Stimulated activated CD4-positive, alpha-beta T cell treated with anti-CD3 and anti-CD28 coated beads, Interleukin-4, amount 100 ng/mL, for 1 hour (primary cell): ENCODE results near the gene RWDD1.
"Not testable (repeated sequence)": the region's sequence is repeated elsewhere in the genome, so short reads cannot be mapped to it uniquely, and the experiment has no call there.

Source experiments
- DNase-seq: peaks from one replicate; pipeline ENCODE4 v3.0.0-alpha.2; 2020

Gene RWDD1

DNA sequence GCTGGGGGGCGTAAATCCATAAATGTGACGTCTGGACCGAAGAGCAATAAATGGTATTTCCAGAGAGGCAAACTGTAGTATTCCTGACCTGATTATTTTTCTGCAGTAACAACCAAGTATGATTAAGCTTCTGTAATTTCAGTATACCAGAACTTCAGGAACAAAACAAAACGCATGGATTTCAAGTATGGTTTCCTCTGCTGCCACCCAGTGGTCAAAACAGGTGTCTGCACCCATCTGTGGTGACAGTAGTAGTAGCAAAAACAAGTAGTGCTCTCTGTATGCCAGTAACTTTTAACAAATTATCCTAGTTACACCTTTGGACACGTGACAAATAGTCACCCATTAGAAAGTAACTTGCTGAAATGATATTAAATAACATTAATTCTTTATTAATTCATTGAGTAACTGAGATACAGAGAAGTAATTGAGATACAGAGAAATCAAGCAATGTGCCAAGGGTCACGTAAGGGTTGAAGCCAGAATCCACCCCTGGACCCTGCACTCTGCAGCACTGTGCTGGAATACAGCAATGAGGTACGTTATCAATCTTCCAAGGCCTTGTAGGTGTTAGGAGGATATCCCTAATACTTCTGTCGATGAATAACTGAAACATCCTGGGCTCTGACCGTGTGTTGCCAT, 9.8 kb upstream of the RWDD1 start:
- DNase-seq, result peak; percentile 62

DNA sequence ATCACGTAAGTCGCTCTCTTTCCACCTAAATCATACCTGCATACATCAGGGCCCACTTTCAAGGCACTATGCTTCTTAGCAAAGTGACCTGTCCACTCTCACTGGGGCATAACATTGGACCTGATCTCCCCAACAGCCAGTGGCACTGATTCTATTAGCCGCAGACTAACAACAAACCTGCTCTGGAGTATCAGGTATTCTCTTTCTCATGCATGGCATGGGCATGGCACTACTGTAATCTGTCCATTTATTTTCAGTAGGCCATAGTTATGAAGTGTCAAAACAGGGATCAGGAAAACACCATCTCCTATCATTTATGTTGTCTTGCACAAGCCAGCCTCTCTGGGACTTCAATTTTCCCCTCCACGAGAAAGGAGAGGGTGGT, 9.3 kb upstream of the RWDD1 start:
- no peak for DNase-seq

DNA sequence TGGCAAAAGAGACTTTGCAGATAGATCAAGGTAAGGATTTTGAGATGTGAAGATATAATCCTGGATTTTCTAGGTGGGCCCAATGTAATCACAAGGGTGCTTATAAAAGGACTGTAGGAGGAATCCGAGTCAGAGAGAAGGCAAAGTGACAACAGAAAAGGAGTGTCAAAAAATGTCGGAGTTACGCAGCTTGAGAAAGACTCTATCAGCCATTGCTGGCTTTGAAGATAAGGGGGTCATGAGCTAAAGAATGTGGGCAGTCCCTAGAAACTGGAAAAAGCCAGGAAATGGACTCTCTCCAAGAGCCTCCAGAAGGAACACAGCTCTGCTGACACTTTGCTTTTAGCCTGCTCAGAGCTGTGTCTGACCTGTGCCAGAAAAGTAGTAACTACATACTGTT, 8.7 kb upstream of the RWDD1 start:
- DNase-seq, result no peak

DNA sequence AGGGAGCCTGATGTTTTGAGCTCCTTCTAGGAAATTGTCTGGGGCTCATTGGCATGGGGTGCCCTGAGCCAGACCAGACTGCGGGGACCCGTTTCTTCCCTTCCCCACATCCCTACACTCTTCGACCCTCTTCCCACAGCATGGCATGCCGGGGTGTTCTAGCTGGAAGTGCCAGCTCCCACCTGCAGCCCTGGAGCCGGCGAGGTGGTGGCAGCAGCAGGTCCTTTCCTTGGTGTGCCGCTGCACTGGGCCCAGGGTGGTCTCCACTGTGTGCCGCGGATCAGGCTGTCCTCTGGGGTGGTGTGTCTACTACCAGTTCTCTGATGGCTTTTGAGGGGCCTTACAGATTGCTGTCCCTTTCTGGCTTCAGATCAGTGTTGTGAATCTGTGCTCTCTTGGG, 7.5 kb upstream of the RWDD1 start:
- no peak for DNase-seq

DNA sequence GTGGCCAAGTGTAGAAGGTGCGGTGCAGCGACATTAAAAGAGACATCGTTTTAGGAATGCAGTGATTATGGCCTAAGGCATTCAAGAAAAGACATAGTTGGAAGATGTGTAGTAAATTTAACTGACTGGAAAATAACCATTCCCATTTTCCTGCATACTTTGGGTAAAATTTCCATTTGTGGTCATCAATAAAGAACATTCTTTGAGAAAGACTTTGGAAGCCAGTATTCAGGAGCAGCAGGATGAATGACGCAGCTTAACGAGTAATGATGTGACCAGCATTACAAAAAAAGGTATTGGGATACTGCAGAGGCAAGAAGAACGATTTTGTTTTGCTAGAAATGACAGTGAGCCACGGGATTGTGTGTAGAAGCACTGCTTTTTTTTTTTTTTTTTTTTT, 7.0 kb upstream of the RWDD1 start:
- no peak for DNase-seq

DNA sequence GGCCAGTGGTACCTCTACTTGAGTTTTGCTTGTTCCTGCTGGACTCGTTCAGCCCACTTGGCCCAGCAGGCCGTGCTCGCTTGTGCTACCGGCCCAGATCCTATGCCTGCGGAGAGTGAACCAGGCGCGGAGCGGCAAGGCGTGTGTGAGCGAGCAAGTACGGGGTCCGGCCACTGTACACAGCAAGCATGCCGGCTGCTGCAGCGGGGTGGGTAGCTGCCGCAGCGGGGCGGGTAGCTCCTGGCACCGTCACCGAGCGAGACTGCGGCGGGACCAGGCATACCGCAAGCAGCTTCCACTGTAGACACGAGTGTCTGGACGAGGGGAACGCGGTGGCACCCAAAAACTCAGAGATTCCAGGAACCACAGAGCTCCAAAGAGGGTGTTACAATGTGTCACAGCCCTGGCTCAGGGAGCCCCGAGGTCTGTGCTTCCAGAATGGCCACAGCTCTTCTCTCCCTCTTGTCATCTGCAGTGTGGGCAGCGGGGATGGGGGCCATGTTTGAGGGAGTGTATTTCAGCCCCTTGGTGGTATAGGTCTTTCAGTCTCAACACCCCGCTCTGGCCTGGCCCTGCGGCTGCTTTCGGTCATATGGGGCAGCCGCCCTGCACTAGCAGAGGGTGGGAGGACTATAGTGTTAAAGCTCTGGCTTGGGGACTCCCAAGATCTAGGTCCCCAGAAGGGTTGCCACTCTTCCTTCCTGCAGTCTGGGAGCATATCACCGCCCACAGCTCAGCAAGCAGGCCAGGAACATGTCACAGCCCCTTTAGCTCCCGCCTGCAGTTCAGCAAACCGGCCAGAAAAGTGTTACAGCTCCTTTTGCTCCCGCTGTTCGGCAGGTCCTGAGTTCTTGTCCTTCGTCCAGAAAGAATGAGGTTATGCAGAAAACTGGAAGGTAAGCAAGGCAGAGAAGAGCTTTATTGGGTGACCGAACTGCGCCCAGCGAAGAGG, 6.1 kb upstream of the RWDD1 start:
- peak; percentile 11 for DNase-seq

DNA sequence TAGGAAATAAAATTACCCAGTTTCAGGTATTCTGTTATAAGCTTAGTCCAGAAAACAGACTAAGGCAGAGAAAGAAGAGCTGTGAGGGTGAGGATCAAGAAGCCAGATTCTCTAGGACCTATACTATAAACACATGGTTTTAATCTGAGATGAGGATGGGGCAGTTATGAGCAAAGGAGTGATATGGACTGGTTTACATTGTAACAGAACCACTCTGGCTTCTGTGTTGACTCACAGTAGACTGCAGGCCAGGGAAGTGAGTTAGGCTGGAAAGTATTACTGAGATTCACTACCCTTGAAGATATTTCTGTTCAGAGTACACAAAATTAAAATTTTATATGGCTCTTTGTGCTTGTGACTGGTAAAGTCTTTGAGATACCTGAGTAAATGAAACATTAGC, 3.2 kb upstream of the RWDD1 start:
- DNase-seq, result no peak

DNA sequence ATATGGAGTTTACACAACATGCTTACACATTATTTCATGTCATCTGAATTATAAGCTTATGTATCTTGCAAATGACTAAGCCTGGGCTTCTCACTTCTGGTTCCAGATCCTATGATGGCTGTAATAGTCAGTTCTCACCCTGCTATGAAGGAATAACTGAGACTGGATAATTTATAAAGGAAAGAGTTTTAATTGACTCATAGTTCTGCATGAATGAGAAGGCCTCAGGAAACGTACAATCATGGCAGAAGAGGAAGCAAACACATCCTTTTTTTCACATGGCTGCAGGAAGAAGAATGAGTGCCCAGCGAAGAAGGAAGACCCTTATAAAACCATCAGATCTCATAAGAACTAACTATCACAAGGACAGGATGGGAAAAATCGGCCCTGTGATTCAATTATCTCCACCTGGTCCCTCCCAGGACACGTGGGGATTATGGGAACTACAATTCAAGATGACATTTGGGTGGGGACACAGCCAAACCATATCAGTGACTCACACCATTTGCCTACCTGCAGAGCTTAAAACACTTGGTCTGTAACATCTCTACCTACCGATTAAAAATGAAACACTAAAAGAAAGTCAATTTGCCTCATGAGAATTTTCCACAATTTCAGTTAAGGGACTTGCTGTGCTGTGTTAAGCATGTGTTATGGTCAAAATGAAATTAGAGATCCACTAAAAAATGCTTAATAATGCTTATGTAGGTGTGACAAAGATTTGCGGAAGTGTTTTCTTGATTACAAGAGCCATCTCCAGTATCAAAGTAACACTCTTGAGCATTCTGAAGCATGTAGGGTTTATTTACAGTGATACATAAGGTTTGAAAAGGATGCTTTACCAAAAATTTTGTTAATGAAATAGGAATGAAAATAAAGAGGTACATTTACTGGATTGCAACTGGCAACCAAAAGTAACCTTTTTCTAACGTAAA, 2.2 kb upstream of the RWDD1 start:
- DNase-seq, result no peak

DNA sequence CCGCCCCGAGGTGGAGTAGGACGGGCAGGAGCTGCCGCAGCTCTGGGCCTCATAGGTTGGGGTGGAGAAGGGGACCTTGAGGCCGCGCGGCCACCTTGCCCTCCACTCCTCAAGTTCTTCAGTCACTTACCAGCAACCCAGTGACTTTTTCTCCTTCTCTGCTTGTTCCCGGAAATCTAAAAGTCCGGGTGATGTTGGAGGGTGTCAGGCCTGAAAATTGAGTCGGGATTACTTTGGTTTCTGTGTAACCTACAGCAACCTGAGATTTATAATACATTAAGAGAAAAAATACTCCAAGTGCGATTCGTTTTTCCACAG, 338 bp downstream of the RWDD1 start:
- DNase-seq, result no peak

DNA sequence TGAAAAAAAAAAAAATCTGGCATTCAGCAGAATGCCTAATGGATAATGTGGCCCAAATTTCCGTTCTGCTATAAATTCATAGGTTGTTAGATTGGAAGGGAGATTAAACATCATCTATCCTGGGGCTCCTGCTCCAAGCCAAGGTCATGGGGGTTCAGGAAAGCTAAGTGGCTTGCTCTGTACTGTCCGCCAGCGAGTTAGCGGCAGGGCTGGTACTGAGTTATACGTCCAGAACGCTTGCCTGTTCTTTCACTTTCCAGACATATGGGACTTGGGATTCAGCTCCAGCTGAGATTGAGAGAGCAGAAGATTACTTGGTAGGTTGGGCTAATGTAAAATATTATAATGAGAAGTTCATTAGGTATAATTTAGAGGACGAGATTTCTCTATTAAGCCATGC, 858 bp downstream of the RWDD1 start:
- DNase-seq, result no peak

DNA sequence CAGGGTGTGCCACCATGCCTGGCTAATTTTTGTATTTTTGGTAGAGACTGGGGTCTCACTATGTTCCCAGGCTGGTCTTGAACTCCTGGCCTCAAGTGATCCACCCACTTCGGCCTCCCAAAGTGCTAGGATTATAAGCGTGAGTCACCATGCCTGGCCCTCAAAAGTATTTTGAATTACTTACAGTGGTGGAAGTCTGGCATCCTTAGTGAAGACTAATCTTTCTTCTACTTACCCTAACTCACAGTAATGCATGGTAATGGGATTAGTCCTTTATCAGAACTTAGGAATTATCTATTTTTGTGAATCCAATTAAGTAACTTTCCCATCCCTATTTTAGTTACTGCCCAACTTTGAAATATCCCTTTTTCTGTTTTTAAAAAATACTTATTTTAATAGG, 3.9 kb downstream of the RWDD1 start:
- no peak for DNase-seq

DNA sequence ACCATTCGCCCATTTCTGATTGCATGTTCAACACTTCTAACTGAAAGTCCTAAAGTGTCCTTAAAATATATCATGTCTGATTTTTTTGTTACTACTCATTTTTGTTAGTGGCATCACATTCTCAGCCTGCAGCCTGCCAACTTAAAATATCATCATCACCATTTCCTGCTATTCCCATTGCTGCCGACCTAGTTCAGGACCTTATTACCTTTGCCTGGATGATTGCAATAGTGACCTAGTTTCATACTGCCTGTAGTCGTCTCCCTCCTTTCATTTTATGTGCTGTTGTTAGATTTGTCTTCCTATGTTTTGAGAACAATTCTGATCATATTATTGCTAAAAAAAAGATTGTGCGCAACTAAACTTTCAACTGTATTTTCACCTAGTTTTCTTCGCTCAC, 6.2 kb downstream of the RWDD1 start:
- DNase-seq, result no peak

DNA sequence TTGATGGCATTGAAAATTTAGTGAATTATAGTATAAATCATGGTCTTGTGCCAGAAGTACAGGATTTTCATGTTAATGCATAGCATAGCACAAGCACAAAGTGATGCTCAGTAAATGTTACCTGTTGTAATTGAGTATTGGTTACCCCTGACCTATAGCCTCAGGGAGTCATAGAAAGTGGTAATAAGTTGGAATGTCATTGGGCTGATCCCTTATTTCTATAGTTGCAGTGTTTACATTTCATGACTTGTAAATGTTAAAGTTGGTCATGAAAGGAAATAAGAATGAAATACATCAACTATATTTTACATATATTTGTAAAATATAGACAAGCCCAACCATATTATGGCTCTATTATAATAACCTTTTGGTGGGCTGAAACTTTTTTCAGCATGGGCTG, 7.0 kb downstream of the RWDD1 start:
- DNase-seq, result no peak

DNA sequence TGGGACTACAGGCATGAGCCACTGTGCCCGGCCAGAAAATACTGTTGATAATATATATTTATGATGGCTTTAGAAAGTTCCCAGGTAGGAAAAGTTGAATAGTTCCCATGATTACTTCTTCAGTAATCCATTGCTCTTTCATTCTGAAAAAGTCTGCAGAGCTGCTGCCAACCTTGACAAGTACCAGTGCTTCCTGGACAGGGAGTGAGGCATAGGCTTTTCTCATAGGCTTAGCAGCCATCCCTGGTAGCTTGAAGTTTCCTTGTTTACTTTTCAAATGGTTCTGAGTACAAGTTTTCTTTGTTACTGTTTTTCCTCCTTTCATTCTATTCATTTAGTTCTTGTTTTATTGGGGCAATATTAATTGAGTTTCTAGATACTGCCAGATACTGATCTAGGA, 7.8 kb downstream of the RWDD1 start:
- DNase-seq, result no peak

DNA sequence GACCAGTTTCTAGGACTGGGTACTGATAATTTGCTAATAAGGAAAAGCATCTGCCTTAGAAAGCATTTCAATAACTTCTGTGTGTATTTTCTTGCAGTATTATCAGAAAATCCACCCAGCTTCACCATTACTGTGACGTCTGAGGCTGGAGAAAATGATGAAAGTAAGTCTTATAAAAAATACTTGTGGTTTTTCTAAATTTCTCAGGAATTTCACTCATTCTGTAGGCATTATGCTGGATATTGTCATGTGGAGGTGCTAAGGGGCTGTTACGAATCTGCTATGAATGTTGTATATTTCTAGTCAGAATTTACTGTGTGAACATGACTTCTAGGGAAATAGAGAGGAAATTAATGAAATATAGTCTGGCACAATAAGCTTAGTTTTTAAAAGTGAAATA, 8.9 kb downstream of the RWDD1 start:
- no peak for DNase-seq

DNA sequence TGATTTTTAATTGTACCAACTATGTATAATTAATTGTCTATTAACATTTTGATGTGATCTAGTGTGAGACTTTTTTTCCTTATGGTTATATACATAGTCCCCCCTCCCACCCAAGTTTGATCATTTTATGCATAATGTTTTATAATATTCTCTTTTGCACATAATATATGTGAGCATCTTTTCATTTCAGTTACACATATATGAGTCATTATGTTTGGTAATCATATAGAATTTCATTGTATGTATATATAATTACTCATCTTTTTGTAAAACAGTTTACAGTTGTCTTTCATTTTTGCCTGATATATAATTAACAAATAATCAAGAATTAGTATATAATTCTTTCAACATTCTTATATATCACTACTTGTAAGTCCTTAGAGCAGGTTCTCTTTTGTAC, 15.0 kb downstream of the RWDD1 start:
- DNase-seq, result no peak

DNA sequence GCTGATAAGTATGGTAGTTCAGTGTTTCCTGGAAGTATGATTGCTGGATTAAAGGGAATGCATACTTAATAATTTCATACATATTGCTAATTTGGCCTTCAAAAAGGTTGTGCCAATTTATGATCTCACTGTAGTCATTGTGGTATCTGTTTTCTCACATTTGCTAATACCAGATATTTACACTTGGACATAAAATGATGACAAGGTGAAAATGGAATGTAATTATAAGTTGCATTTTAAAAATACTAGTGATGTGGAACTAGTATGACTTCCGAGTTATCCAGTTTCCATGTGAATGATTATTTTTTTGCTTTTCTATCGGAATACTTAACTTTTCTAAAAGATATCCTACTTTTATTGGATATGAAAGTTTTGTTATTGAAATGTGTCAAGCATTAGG, 15.4 kb downstream of the RWDD1 start:
- DNase-seq, result no peak

DNA sequence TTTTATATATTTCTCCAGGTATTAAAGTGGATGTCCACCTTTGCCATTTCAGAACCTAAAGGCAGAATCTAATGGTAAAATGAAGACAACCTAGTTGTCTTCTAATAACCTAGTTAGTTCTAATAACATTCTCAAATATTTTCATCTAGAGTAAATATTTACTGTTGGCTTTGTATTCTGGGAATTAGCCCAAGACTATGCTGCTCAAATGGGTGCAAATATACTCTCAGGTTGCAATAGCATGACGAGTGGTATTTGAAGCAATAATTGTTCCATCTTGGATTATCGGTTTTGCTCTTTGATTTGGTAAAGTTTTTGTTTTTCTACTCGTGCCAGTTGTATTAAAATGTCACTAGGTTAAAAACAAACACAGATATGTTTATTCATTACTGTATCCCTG, 23.9 kb downstream of the RWDD1 start:
- DNase-seq, result no peak

DNA sequence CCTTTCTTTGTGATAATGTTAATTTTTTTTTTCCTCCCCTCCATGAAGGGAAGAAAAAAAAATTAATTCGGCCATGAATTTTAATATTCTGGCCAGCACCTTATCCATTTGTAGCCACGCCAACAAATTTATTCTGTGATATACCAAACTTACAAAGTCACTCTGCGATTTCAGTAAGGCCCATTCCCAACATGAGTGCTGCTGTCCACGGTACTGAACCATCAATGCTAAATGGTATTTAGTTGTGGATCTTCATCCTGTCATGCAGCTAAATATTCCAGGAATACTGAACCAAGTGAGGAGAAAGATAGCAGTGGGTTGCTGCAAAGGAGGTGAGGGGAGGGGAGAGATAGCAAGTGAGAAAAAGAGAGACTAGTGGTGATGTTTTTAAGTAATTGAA, 25.5 kb downstream of the RWDD1 start:
- no peak for DNase-seq

DNA sequence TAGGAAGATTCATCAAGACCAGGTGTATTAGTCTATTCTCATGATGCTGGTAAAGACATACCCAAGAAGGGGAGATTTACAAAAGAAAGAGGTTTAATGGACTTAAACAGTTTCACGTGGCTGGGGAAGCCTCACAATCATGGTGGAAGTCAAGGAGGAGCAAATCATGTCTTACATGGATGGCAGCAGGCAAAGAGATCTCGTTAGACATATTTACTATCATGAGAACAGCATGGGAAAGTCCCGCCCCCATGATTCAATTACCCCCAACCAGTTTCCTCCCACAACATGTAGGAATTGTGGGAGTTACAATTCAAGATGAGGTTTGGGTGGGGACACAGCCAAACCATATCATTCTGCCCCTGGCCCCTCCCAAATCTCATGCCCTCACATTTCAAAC, 32.6 kb downstream of the RWDD1 start:
- not testable (repeated sequence) for DNase-seq

DNA sequence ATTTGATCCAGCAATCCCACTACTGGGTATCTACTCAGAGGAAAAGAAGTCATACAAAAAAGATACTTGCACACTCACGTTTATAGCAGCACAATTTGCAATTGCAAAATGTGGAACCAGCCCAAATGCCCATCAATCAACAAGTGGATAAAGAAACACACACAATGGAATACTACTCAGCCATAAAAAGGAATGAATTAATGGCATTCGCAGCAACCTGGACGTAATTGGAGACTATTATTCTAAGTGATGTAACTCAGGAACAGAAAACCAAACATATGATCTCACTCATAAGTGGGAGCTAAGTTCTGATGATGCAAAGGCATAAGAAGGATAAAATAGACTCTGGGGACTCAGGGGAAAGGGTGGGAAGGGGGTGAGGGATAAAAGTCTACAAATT, 33.6 kb downstream of the RWDD1 start:
- DNase-seq, result not testable (repeated sequence)

DNA sequence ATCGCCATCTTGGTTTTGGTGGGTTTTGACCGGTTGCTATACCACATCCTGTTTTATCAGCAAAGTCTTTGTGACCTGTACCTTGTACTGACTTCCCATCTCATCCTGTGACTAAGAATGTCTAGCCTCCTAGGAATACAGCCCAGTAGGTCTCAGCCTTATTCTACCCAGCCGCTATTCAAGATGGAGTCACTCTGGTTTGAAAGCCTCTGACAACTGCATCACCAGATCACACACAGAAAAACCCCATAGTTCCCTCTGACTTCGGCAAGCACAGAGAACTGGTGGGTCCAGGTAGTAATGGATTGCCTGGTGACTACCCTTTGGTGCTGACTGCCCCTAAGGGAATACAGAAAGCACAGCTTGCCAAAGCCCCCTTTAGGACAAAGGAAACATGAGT, 34.6 kb downstream of the RWDD1 start:
- no peak for DNase-seq

DNA sequence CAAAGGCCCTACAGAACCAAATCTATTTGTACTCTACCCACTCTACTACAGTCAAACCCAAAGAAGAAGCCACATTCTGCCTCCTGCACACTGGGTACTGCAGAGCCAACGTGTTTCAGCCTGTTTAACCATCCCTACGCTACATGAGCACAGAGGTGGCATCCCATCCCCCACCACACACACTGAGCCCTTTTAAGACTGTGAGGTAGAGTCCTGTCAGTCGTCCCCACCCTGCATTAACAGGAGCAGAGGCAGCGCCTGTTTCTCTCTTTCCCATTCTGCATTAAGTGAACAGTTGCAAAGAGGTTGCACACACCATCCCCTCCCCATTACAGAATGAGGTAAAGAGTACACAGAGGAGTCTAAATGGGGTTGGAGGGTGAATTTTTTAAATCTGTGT, 39.8 kb downstream of the RWDD1 start:
- no peak for DNase-seq
